ENCODE results near the gene CCDC142. TPM values are rescaled to one million over a fixed set of nuclear protein-coding genes. Genes with fewer than 3 reads are reported as not detected.

The CCDC142 gene
- total RNA-seq, 4 donors from 2014 or later = 10.9 to 42.8 (median 35.7) TPM

DNA sequence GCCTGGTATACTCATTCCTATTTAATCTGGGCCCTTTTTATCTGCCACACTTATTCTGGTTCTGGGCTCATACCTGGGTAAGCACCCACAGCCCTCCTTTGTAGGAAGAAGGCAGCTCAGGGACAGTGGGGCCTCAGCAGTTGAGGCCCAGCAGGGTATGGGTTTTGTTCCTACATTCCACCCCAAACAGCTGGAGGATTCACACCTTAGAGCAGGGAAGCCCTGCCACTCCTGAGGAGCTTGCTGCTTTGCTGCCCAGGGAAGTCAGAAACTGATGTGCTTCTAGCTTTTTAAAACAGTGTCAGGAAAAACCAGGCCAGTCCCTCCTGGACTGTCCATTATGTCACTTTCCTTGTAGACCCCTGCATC, 17.8 kb upstream of the CCDC142 start:
- Histone ChIP-seq H3K4me3 (no peak overlapping the region), H3K4me1 (peaks cover 0 to 15% of the 10 kb centered on the region in 2 donors), H3K27me3 (peaks cover 4 to 28% of the 10 kb centered on the region in 2 donors), H3K9me3 (no peaks in the 10 kb centered on the region), H3K27ac (no peak overlapping the region), H3K36me3 (no peaks in the 10 kb centered on the region)
- intact Hi-C loops (cut with DNase I; ENCODE audit: low total_unique reads) = no loop called here
- DNase-seq = no peak
- TF ChIP-seq POLR2A (IDR thresholded peaks at IDR 0.05) = no peak
- TF ChIP-seq, protein P1, sequence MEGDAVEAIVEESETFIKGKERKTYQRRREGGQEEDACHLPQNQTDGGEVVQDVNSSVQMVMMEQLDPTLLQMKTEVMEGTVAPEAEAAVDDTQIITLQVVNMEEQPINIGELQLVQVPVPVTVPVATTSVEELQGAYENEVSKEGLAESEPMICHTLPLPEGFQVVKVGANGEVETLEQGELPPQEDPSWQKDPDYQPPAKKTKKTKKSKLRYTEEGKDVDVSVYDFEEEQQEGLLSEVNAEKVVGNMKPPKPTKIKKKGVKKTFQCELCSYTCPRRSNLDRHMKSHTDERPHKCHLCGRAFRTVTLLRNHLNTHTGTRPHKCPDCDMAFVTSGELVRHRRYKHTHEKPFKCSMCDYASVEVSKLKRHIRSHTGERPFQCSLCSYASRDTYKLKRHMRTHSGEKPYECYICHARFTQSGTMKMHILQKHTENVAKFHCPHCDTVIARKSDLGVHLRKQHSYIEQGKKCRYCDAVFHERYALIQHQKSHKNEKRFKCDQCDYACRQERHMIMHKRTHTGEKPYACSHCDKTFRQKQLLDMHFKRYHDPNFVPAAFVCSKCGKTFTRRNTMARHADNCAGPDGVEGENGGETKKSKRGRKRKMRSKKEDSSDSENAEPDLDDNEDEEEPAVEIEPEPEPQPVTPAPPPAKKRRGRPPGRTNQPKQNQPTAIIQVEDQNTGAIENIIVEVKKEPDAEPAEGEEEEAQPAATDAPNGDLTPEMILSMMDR (IDR thresholded peaks at IDR 0.05) = no peak

DNA sequence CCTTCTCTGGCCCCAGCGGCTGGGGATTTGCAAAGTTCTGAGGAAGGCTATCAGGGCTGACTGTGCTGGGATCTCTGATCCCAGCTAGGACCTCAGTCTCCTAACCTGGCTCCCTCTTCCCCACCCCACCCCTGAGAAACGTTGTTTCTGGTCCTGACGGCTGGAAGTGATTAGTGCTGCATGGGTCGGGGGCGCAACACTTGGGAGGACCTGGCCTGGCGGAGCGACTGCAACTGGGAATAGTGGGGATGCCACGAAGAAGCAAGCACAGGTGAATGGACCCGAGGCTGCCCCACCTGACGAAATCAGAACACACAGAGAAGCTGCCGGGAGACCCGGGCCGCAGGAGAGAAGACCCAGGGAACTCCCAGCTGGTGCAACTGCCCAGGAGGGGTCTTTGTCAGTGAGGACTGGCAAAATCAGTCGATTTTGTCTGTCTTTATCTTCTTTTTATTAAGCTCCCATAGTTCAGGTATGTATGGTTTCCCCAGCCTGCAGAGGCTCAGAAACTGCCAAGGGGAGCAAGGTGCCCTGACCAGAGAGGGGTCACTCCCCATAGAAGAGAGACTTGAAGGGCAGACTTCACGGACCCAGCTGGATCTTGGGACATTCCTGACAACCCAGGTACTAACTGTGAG, 17.3 kb upstream of the CCDC142 start:
- Histone ChIP-seq H3K27ac (no peak overlapping the region), H3K27me3 (peaks cover 4 to 28% of the 10 kb centered on the region in 2 donors), H3K9me3 (no peaks in the 10 kb centered on the region), H3K36me3 (no peaks in the 10 kb centered on the region), H3K4me1 (peaks cover 0 to 15% of the 10 kb centered on the region in 2 donors), H3K4me3 (no peak overlapping the region)
- intact Hi-C loops (cut with DNase I; ENCODE audit: low total_unique reads) = no loop called here
- TF ChIP-seq, protein P1 (IDR thresholded peaks at IDR 0.05) = no peak
- no peak for DNase-seq

DNA sequence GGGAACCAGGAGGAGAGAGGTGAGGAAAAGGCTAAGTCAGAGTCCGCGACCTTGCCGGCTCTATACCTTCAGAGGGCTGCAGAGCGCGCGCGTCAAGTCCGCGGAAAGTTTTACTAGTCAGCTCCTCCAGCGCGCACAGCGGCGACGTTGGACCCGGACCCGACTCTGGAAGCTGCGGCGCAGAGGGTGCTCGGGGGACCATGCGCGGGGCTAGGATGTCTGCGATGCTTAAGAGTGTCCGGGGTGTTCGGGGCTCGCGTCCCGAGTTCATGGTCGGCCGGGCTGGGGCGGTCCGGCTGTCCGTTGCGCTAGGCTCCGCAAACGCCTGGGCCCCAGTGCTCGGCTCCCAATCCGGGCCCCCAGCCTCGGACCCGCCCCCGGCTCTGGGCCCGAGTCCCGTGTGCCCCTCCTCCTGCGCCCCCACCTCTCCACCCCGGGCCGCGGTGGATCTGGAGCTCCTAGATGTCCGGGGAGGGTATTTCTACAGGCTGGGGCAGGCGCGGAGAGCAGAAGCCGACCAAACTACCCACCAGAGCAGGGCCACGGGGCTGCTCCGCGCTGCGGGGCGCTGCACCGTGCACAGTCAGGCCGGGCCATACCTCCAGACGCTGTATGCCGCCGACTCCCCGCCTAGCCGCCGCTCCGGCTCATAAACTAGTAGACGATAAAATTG, 16.6 kb upstream of the CCDC142 start, which contains the start of gene LBX2:
Gene LBX2 (minus strand): TSS at position 337 of the 673 bp plus-strand sequence. CDS start 66 bp downstream, at position 271.
- no peaks in the 10 kb centered on the region for H3K9me3 ChIP-seq
- TF ChIP-seq, protein P1 (IDR thresholded peaks at IDR 0.05) = no peak
- TF ChIP-seq POLR2A (IDR thresholded peaks at IDR 0.05) = no peak
- intact Hi-C loops (cut with DNase I; ENCODE audit: low total_unique reads) = no loop called here
- H3K4me1 ChIP-seq = peaks cover 0 to 15% of the 10 kb centered on the region in 2 donors
- H3K36me3 ChIP-seq = no peaks in the 10 kb centered on the region
- H3K4me3 ChIP-seq = no peak within 1 kb of the TSS
- no peak for DNase-seq
- no peak within 1 kb of the TSS for H3K27ac ChIP-seq
- H3K27me3 ChIP-seq = peaks cover 4 to 28% of the 10 kb centered on the region in 2 donors

DNA sequence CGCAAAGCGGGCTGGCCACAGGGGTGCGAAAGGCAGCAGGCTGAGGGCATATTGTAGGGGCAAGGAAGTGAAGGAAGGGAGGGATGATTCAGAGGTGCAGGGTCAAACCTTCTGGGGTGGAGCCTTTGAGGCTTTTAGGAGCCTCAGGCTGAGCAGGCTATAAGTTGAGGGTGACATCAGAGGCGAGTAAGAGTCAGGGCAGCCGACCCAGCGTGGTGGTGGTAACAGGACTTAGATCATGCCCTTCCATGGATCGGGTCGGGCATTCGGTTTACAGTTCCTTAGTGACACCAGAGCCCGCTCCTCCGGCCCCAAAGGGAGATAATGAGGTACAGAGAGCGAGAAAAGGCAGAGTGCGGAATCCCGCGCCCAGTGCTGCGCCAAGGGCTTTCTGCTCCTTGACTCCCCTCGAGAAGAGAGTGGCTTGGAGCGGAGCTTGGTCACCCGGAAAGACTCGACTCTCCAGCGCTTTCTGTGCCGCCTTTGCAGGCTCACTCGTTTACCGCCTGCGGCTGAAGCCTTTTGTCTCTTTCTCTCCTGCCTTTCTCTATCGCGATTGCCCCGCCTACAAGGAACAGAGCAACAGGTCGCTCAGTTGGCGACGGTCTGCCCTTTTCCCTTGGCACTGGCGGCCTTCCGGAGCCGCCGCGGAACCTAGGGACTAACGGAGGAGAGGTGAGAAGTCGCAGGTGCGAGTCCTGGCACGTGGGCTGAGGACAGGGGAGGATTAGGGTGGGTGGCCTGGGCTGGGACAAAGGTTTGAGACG, 15.9 kb upstream of the CCDC142 start:
- intact Hi-C loops (cut with DNase I; ENCODE audit: low total_unique reads) = no loop called here
- H3K4me1 ChIP-seq = peaks cover 0 to 15% of the 10 kb centered on the region in 2 donors
- H3K27ac ChIP-seq = no peak overlapping the region
- peak overlapping the region in 1 of 2 donors; percentile 9 for H3K4me3 ChIP-seq
- H3K36me3 ChIP-seq = no peaks in the 10 kb centered on the region
- DNase-seq = no peak
- peaks cover 4 to 28% of the 10 kb centered on the region in 2 donors for H3K27me3 ChIP-seq
- no peaks in the 10 kb centered on the region for H3K9me3 ChIP-seq
- TF ChIP-seq POLR2A (IDR thresholded peaks at IDR 0.05) = no peak
- TF ChIP-seq, protein P1 (IDR thresholded peaks at IDR 0.05) = no peak

All from uterus (tissue), 4 donors.